GM19193 (cell line): ENCODE data around the gene CIZ1.

ENCODE experiments used
- POLR2A ChIP-seq: IDR thresholded peaks from 4 replicates; pipeline ENCODE4 v1.6.1; 2011; ENCODE audit not compliant: insufficient read depth, insufficient read length; ENCODE audit errors: extremely low read depth

Gene CIZ1

DNA sequence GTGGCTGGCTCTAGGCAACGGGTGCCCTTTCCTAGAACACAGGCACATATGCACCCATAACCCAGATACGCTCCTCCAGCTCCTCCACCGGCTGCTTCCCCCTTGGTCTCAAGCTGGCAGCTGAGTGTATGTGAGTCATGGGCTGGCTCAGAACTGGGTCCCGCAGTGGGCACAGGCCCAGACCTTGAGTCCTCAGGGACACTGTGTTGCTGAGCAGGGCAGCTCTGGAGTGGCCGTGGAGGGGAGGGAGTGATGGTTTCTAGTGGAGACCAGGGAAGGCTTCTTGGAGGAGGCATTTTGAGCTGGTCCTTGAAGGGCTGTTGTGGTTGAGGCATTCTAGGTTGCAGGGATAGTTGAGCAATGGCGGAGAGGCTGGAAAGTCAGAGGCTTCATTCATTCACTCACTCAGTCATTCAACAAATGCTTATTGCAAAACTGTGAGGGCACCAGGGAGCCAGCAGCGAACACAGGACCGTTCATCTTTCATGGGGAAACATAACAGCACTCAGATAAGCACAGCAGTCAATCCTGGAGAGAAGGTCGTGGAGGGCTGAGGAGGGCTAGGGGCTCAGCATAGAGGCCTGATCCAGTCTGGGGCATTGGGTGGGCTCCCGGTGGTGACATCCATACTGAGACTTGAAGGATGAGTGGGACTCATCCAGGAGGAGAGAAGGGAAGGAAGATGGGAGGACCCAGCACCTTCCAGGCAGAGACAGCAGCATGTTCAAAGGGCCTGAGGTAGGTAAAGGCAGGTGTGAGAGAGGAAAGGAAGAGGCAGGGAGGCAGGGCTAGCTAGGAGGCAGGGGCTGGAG is 29.0 kb downstream of the CIZ1 start:
- TF ChIP-seq POLR2A, result no peak

GRCh38 chr9:128161215-128161902 is 30.0 kb downstream of the CIZ1 start:
- TF ChIP-seq POLR2A, result no peak

DNA sequence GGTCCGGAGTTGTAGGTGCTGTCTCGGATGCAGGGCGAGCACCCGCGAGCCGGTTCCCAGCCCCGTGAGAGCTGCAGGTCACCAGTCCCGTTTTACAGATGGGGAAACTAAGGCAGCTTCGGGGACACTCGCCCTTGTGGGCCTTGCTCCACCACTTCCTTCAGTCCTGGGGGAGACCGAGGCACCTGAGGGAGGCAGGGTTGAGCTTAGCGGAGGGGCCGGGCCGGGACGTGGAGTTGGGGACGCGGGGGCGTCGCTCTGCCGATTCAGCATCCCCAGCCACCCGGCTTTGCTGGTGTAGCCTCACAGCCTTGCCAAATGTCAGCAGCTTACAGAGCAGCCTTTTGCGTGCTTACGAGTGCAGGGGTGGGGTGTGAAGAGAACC is 30.8 kb downstream of the CIZ1 start:
- TF ChIP-seq POLR2A, result no peak

GRCh38 chr9:128159784-128160602 is 31.4 kb downstream of the CIZ1 start, which contains the start of gene BBLN:
Gene BBLN, plus strand, starts transcription at chr9:128160265. Its CDS starts 143 bp downstream, at chr9:128160408.
- TF ChIP-seq POLR2A, result peak; percentile 91

DNA sequence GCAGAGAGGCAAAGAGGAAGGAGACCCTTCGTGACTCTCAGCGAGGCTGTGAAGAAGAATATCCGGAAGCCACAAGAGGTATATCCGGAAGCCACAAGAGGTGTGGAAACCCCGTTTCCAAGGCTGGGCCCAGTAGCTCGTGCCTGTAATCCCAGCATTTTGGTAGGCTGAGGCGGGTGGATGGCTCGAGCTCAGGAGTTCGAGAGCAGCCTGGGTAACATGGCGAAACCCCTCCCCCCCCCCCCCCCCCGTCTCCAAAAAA is 31.9 kb downstream of the CIZ1 start:
- no peak for TF ChIP-seq POLR2A

DNA sequence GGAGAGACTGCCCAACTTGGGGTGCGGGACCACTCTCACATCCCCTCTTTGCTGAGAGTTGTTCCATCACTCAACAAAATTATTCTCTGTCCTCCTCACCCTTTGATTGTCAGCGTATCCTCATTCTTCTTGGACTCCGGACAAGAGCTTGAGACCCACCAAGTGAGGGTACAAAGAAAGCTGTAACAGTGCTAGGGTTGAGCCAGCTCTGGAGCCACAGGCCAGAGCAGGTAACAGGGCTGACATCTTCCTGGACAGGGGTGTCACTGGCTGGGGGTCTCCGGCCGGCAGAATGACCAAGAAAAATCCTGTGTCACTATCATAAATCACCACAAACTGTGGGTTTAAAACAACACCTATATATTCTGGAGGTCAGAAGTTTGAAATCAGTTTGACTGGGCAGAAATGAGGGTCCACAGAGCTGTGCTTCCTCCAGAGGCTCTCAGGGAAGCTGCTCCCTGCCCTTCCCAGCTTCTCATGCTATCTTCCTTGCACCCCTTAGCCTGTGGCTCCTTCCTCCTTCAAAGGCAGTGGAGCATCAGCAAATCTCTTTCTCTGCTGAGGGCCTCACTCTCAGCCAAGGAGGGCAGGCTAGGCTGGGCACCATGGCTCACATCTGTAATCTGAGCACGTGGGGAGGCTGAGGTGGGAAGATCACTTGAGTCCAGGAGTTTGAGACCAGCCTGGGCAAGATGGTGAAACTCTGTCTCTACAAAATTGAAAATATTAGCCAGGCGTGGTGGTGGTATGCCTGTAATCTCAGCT is 35.5 kb downstream of the CIZ1 start:
- TF ChIP-seq POLR2A, result no peak

GRCh38 chr9:128153947-128154695 is 37.3 kb downstream of the CIZ1 start:
- no peak for TF ChIP-seq POLR2A

- no peak for TF ChIP-seq POLR2A
Observed at GRCh38 chr9:128153060-128153946, 38.1 kb downstream of the CIZ1 start.

GRCh38 chr9:128152133-128153059 is 39.0 kb downstream of the CIZ1 start:
- TF ChIP-seq POLR2A, result no peak

DNA sequence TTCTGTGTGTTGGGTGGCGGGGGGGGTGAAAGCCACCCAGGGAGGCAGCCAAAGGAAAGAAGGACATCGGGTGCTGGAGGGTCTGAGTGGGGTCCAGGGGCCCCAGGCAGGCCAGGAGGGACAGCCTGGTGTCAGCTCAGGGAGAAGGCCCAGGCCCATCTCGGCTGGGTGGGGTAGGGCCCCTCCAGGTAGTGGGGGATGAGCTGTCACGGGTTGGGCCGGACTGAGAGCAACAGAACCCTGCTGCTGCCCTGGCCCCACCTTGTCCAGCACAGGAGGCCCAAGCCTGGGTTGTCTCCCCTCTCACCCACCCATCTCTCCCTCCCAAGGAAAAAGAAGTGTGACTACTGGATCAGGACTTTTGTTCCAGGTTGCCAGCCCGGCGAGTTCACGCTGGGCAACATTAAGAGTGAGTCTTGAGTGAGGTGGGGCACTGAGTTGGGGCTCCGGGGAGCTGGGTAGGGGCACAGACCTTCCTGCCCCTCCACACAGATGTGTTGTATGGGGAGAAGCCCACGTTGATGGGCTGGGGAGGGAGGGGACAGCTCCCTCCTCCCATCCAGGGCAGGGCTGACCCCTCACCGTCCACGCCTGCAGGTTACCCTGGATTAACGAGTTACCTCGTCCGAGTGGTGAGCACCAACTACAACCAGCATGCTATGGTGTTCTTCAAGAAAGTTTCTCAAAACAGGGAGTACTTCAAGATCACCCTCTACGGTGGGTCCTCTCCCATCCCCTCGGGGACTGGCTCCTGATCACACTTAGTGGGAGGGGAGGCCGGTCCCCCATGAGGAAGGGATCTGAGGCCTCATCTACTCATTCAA is 39.9 kb downstream of the CIZ1 start:
- no peak for TF ChIP-seq POLR2A

GRCh38 chr9:128150594-128151308 is 40.6 kb downstream of the CIZ1 start:
- no peak for TF ChIP-seq POLR2A
